OCI-M2 (cell line): Measurements from ENCODE around the gene TP53INP2.
A peak's percentile ranks its signal among the peaks of the same experiment; 100 is the strongest.
"Not testable (repeated sequence)": the region's sequence is repeated elsewhere in the genome, so short reads cannot be mapped to it uniquely, and the experiment has no call there.

Experiments
- DNase-seq: peaks from one replicate; lab custom pipeline; 2025; ENCODE audit not compliant: unreplicated experiment; lab: John Stamatoyannopoulos, UW

Gene TP53INP2

GRCh38 chr20:34705397-34706301 lies 1.5 kb downstream of the TP53INP2 start:
- DNase-seq, result no peak

- no peak for DNase-seq
Observed at GRCh38 chr20:34706302-34706875, 2.2 kb downstream of the TP53INP2 start.

GRCh38 chr20:34706912-34707784 lies 3.0 kb downstream of the TP53INP2 start:
- no peak for DNase-seq

- no peak for DNase-seq
Observed at GRCh38 chr20:34708621-34709043, 4.5 kb downstream of the TP53INP2 start.

GRCh38 chr20:34709044-34709830 lies 5.1 kb downstream of the TP53INP2 start:
- no peak for DNase-seq

- DNase-seq, result no peak
Observed at GRCh38 chr20:34709831-34710567, 5.9 kb downstream of the TP53INP2 start.

GRCh38 chr20:34710568-34710839 lies 6.4 kb downstream of the TP53INP2 start:
- no peak for DNase-seq

- no peak for DNase-seq
Observed at GRCh38 chr20:34710861-34711574, 6.9 kb downstream of the TP53INP2 start.

GRCh38 chr20:34711813-34712430 lies 7.8 kb downstream of the TP53INP2 start:
- DNase-seq, result no peak

GRCh38 chr20:34712525-34713192 lies 8.5 kb downstream of the TP53INP2 start:
- DNase-seq, result no peak

- peak; percentile 93 for DNase-seq
Observed at GRCh38 chr20:34713194-34713943, 9.2 kb downstream of the TP53INP2 start.

GRCh38 chr20:34713944-34714515 lies 9.9 kb downstream of the TP53INP2 start:
- DNase-seq, result not testable (repeated sequence)

GRCh38 chr20:34715384-34715783 lies 11.2 kb downstream of the TP53INP2 start:
- no peak for DNase-seq

GRCh38 chr20:34716921-34717229 lies 12.7 kb downstream of the TP53INP2 start:
- no peak for DNase-seq

- no peak for DNase-seq
Observed at GRCh38 chr20:34717230-34718095, 13.3 kb downstream of the TP53INP2 start.

- not testable (repeated sequence) for DNase-seq
Observed at GRCh38 chr20:34719242-34720017, 15.3 kb downstream of the TP53INP2 start.
